Glutamatergic neuron (in vitro differentiated cells): ENCODE data around the gene PPP1R12C. TPM values are rescaled to one million over a fixed set of nuclear protein-coding genes. Genes with fewer than 3 reads are reported as not detected.

Experiments
- DNase-seq: peaks from one replicate; pipeline ENCODE4 v3.0.0; 2022
- H3K27ac Mint-ChIP-seq: one replicate; pipeline ENCODE4 v1.8.0; 2020; ENCODE audit warnings: mild to moderate bottlenecking, mixed read lengths, inconsistent platforms; ENCODE audit not compliant: unreplicated experiment
- H3K27me3 Mint-ChIP-seq: one replicate; pipeline ENCODE4 v1.8.0; 2020; ENCODE audit warnings: mild to moderate bottlenecking, moderate library complexity, mixed read lengths, inconsistent platforms; ENCODE audit not compliant: unreplicated experiment
- H3K36me3 Mint-ChIP-seq: one replicate; pipeline ENCODE4 v1.8.0; 2020; ENCODE audit warnings: mild to moderate bottlenecking, mixed read lengths, inconsistent platforms; ENCODE audit not compliant: unreplicated experiment
- H3K4me1 Mint-ChIP-seq: one replicate; pipeline ENCODE4 v1.8.0; 2020; ENCODE audit warnings: mild to moderate bottlenecking, low read depth, mixed read lengths, inconsistent platforms; ENCODE audit not compliant: unreplicated experiment
- H3K4me3 Mint-ChIP-seq: one replicate; pipeline ENCODE4 v1.8.0; 2020; ENCODE audit warnings: mild to moderate bottlenecking, mixed read lengths, inconsistent platforms; ENCODE audit not compliant: unreplicated experiment
- H3K9me3 Mint-ChIP-seq: one replicate; pipeline ENCODE4 v1.8.0; 2020; ENCODE audit warnings: mild to moderate bottlenecking, moderate library complexity, mixed read lengths, inconsistent platforms; ENCODE audit not compliant: unreplicated experiment
- CTCF ChIP-seq: fragments of 200-600 bp; sonication (generic); IDR thresholded peaks from one replicate; pipeline ENCODE4 v1.5.0; 2021; ENCODE audit not compliant: partially characterized antibody, unreplicated experiment
- total RNA-seq: library from RNA; stranded (reverse); fragmentation: NEBNext Ultra II Directional; extraction: Animal tissue kit (Norgen Biotek cat#: 25700); gene quantifications from one replicate; pipeline ENCODE4 v1.2.1, GENCODE V29; 2021; ENCODE audit not compliant: unreplicated experiment

Gene PPP1R12C
- total RNA-seq, 1 donor from 2014 or later = 150 TPM

GRCh38 chr19:55071913-55072312 is 45.5 kb downstream of the PPP1R12C start:
- Mint-ChIP-seq H3K4me1 (peaks cover 6% of the 10 kb centered on the region), H3K9me3 (peaks cover 11% of the 10 kb centered on the region), H3K27me3 (peaks cover 41% of the 10 kb centered on the region), H3K4me3 (no peak overlapping the region), H3K36me3 (peaks cover 4% of the 10 kb centered on the region), H3K27ac (no peak overlapping the region)
- TF ChIP-seq CTCF = no peak
- no peak for DNase-seq

- peaks cover 13% of the 10 kb centered on the region for H3K9me3 Mint-ChIP-seq
- peaks cover 6% of the 10 kb centered on the region for H3K4me1 Mint-ChIP-seq
- no peak overlapping the region for H3K27ac Mint-ChIP-seq
- DNase-seq = no peak
- H3K4me3 Mint-ChIP-seq = no peak overlapping the region
- TF ChIP-seq CTCF = no peak
- H3K27me3 Mint-ChIP-seq = peaks cover 39% of the 10 kb centered on the region
- H3K36me3 Mint-ChIP-seq = peaks cover 4% of the 10 kb centered on the region
Measured at GRCh38 chr19:55071129-55071502, 46.3 kb downstream of the PPP1R12C start.

- Mint-ChIP-seq H3K9me3 (peaks cover 13% of the 10 kb centered on the region), H3K4me1 (peaks cover 6% of the 10 kb centered on the region), H3K36me3 (peaks cover 4% of the 10 kb centered on the region), H3K4me3 (peak overlapping the region; percentile 61), H3K27ac (no peak overlapping the region), H3K27me3 (peaks cover 39% of the 10 kb centered on the region)
- TF ChIP-seq CTCF = no peak
- no peak for DNase-seq
Measured at GRCh38 chr19:55070466-55071128, 46.8 kb downstream of the PPP1R12C start.

GRCh38 chr19:55069865-55070197 is 47.6 kb downstream of the PPP1R12C start:
- peaks cover 6% of the 10 kb centered on the region for H3K4me1 Mint-ChIP-seq
- H3K27me3 Mint-ChIP-seq = peaks cover 32% of the 10 kb centered on the region
- H3K4me3 Mint-ChIP-seq = peak overlapping the region; percentile 85
- no peak for DNase-seq
- no peak for TF ChIP-seq CTCF
- no peak overlapping the region for H3K27ac Mint-ChIP-seq
- peaks cover 10% of the 10 kb centered on the region for H3K9me3 Mint-ChIP-seq
- peaks cover 4% of the 10 kb centered on the region for H3K36me3 Mint-ChIP-seq

GRCh38 chr19:55068950-55069864 is 48.2 kb downstream of the PPP1R12C start:
- Mint-ChIP-seq H3K4me1 (peaks cover 6% of the 10 kb centered on the region), H3K9me3 (peaks cover 9% of the 10 kb centered on the region), H3K4me3 (peak overlapping the region; percentile 85), H3K27ac (no peak overlapping the region), H3K36me3 (peaks cover 4% of the 10 kb centered on the region), H3K27me3 (peaks cover 31% of the 10 kb centered on the region)
- no peak for TF ChIP-seq CTCF
- peak; percentile 52 for DNase-seq
